Naive thymus-derived CD4-positive, alpha-beta T cell (primary cell): Measurements from ENCODE around the gene ZNF514. TPM values are rescaled to one million over a fixed set of nuclear protein-coding genes. Genes with fewer than 3 reads are reported as not detected.

ENCODE experiments used
- ATAC-seq: fragments of 150-1000 bp; cut with Tn5 transposase; 2 replicates; pipeline ENCODE4 v1.10.0; 2021; ENCODE audit warnings: mild to moderate bottlenecking, moderate library complexity
- CTCF ChIA-PET: fragments of 350-600 bp; sonication (Branson Sonifier 250); formaldehyde crosslinking; loops from one replicate; lab custom pipeline; 2021; ENCODE audit warnings: antibody characterized with exemption; lab: Charles Lee
- POLR2A ChIA-PET: fragments of 350-600 bp; sonication (Branson Sonifier 250); formaldehyde crosslinking; loops from one replicate; lab custom pipeline; 2021; ENCODE audit warnings: antibody characterized with exemption, inconsistent platforms; lab: Charles Lee
- DNase-seq, 9 donors: peaks; one replicate each; pipeline versions ENCODE4 v3.0.0 to v3.0.0-alpha.2; 2020 to 2022; ENCODE audit warnings: mixed read lengths in 1 of 9
- H3K27ac ChIP-seq: one replicate; pipeline ENCODE4 v1.7.0; 2013; ENCODE audit warnings: mild to moderate bottlenecking, low read depth, low read length, moderate library complexity
- H3K27me3 ChIP-seq, 2 donors: one replicate each; pipeline ENCODE4 v1.7.0; 2013; ENCODE audit warnings: low read length in 2 of 2, mild to moderate bottlenecking in 2 of 2, moderate library complexity in 2 of 2; ENCODE audit not compliant: control insufficient read depth in 2 of 2, insufficient read depth in 2 of 2
- H3K36me3 ChIP-seq, 3 experiments: 1 replicate in 2 of 3; 2 replicates in 1 of 3; pipeline ENCODE4 v1.7.0; 2013; ENCODE audit warnings: low read length in 3 of 3, mild to moderate bottlenecking in 3 of 3, moderate library complexity in 1 of 3; ENCODE audit not compliant: insufficient read depth in 3 of 3, control insufficient read depth in 2 of 3
- H3K4me1 ChIP-seq, 2 donors: one replicate each; pipeline ENCODE4 v1.7.0; 2013; ENCODE audit warnings: low read length in 2 of 2, mild to moderate bottlenecking in 2 of 2, moderate library complexity in 1 of 2; ENCODE audit not compliant: control insufficient read depth in 2 of 2, insufficient read depth in 2 of 2
- H3K4me3 ChIP-seq: 2 replicates; pipeline ENCODE4 v1.7.0; 2013; ENCODE audit warnings: mild to moderate bottlenecking, low read length
- H3K9me3 ChIP-seq, 3 experiments: 1 replicate in 2 of 3; 2 replicates in 1 of 3; pipeline ENCODE4 v1.7.0; 2013; ENCODE audit warnings: low read length in 3 of 3; ENCODE audit not compliant: control insufficient read depth in 2 of 3
- H3K27ac Mint-ChIP-seq, 9 donors: one replicate each; pipeline ENCODE4 v1.8.0; 2020 to 2022; ENCODE audit warnings: mixed read lengths in 9 of 9, mild to moderate bottlenecking in 8 of 9, moderate library complexity in 5 of 9, inconsistent platforms in 2 of 9
- H3K27me3 Mint-ChIP-seq, 5 donors: one replicate each; pipeline ENCODE4 v1.8.0; 2021 to 2022; ENCODE audit warnings: mixed read lengths in 5 of 5, mild to moderate bottlenecking in 1 of 5
- H3K36me3 Mint-ChIP-seq, 5 donors: one replicate each; pipeline ENCODE4 v1.8.0; 2020 to 2022; ENCODE audit warnings: mixed read lengths in 5 of 5, mild to moderate bottlenecking in 3 of 5, inconsistent platforms in 1 of 5
- H3K4me1 Mint-ChIP-seq, 7 donors: one replicate each; pipeline ENCODE4 v1.8.0; 2020 to 2022; ENCODE audit warnings: mixed read lengths in 7 of 7, mild to moderate bottlenecking in 3 of 7, inconsistent platforms in 1 of 7
- H3K4me3 Mint-ChIP-seq, 10 donors: one replicate each; pipeline ENCODE4 v1.8.0; 2020 to 2022; ENCODE audit warnings: mild to moderate bottlenecking in 10 of 10, mixed read lengths in 10 of 10, moderate library complexity in 6 of 10, inconsistent platforms in 2 of 10
- H3K9me3 Mint-ChIP-seq, 11 donors: one replicate each; pipeline ENCODE4 v1.8.0; 2020 to 2022; ENCODE audit warnings: mixed read lengths in 11 of 11, mild to moderate bottlenecking in 4 of 11, inconsistent platforms in 1 of 11, moderate library complexity in 1 of 11
- intact Hi-C, 2 donors: fragments of 100-400 bp; cut with micrococcal nuclease; formaldehyde crosslinking; loops; one replicate each; pipeline ENCODE4 v1.15.1; 2023
- polyA plus RNA-seq, 2 donors: library from polyadenylated mRNA; unstranded; fragments of 300-500 nt; fragmentation: Illumina TruSeq; gene quantifications; one replicate each; pipeline ENCODE4 v1.2.3, GENCODE V29; 2021
- total RNA-seq, 6 experiments: library from RNA in 5 of 6; stranded (reverse) in 5 of 6; gene quantifications; 1 replicate in 5 of 6; 2 replicates in 1 of 6; pipeline ENCODE4 v1.2.3 and lab custom pipeline; 2021 to 2026

ZNF514 gene
- total and polyA plus RNA-seq, 7 experiments from 2014 or later, result 6.6 to 39.9 (median 11.2) TPM

DNA sequence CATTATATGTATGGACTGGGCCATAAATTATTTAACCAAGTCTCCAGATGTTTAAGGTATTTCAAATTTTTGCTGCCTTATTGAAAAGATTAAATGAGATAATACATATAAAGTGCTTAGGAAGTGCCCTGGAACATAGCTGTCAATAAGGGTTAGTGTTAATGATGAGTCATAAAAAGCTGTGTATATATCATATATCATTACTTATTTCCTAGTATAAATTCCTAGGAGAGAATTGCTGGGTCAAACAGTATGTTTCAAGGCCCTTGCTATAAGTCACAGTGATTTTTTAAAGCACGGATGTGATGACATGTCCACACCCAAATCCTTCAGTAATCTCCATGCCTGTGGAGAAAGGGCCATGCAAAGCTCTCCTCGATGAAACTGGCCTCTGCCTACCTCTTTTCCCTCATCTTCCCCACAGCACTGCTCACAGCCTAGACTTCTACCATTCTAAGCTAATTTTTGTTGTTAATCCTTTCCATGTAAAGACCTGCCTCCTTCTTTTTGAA lies 14.4 kb upstream of the ZNF514 start:
- H3K36me3 Mint-ChIP-seq, result peaks cover 21 to 62% (median 50%) of the 10 kb centered on the region in 5 donors
- H3K9me3 Mint-ChIP-seq, result peaks cover 0 to 47% (median 10%) of the 10 kb centered on the region in 11 donors
- intact Hi-C loops, result no loop called here
- H3K27me3 ChIP-seq, result no peaks in the 10 kb centered on the region
- H3K4me3 Mint-ChIP-seq, result no peak overlapping the region
- H3K4me1 Mint-ChIP-seq, result peaks cover 4 to 18% (median 12%) of the 10 kb centered on the region in 7 donors
- no peak overlapping the region for H3K4me3 ChIP-seq
- H3K27me3 Mint-ChIP-seq, result no peaks in the 10 kb centered on the region
- no peaks in the 10 kb centered on the region for H3K4me1 ChIP-seq
- POLR2A ChIA-PET, result no interaction called here
- no peak overlapping the region for H3K27ac Mint-ChIP-seq
- no peak for DNase-seq
- no peak for ATAC-seq
- H3K9me3 ChIP-seq, result peaks cover 0 to 4% (median 0%) of the 10 kb centered on the region in 3 experiments
- CTCF ChIA-PET, result interaction anchor here (1.1 kb wide), 1 partner anchor 20 kb away, joined by 3 read pairs; no protein-coding TSS in a partner anchor
- peaks cover 0 to 26% (median 0%) of the 10 kb centered on the region in 3 experiments for H3K36me3 ChIP-seq
- no peak overlapping the region for H3K27ac ChIP-seq

DNA sequence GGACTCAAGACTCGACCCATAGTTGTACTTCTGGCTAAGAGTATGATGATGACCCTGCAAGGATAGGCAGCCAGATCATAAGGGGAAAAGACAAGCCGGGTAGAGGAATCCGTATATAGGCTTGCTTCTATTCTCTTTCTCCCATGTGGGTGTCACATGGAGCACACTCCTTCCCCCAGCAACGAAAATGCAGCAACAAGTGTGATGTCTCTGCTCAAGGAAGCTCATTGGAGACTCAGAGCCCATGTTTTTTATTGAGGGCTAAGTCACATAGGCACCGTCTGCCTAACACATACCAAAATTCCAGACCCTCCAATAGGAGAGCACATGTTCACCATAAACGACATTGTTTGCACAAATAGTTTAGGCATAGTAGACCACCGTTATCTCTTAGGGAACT lies 12.3 kb upstream of the ZNF514 start:
- POLR2A ChIA-PET, result no interaction called here
- Mint-ChIP-seq H3K4me1 (peaks cover 4 to 29% (median 17%) of the 10 kb centered on the region in 7 donors), H3K27me3 (no peaks in the 10 kb centered on the region), H3K36me3 (peaks cover 9 to 49% (median 35%) of the 10 kb centered on the region in 5 donors), H3K27ac (peak overlapping the region in 1 of 9 donors; percentile 7), H3K4me3 (no peak overlapping the region), H3K9me3 (peaks cover 0 to 29% (median 4%) of the 10 kb centered on the region in 11 donors)
- no peaks in the 10 kb centered on the region for H3K9me3 ChIP-seq
- ATAC-seq (no peak), DNase-seq (no peak)
- peaks cover 0 to 7% (median 0%) of the 10 kb centered on the region in 3 experiments for H3K36me3 ChIP-seq
- no peaks in the 10 kb centered on the region for H3K4me1 ChIP-seq
- H3K27ac ChIP-seq, result no peak overlapping the region
- intact Hi-C loops, result no loop called here
- no peak overlapping the region for H3K4me3 ChIP-seq
- no peaks in the 10 kb centered on the region for H3K27me3 ChIP-seq
- CTCF ChIA-PET, result no interaction called here

DNA sequence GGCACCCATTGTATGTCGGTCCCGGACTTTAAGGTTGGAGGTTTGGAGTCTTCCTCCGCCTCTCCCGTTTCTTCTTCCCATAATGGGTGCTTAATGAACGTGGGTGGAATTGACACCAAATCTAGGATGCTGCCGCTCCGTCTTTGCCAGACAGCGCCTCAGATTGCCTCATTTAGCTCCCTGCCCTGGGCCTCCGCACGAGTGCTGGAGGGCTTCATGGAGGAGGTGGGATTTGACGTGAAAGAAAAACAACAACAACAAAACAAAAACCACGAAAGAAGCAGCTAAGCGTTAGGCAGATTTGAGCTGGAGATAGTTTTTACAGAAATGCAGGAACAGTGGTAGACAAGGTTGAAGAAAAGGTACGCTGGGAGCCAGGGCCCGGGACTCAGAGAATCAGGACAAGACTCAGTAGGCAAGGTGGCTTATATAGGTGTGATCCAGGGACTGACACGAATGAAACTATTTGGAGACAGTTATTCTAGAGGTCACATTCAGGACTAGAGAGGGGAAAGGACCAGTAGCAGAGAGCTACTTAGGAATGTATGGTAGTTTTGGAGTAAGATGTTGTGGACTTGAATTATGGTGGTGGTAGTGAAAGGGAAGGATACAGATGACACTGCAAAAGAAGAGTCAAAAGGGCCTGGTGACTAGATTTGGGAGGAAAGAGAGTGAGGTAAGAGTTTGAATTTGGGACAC lies 6.6 kb upstream of the ZNF514 start:
- no peak for DNase-seq
- CTCF ChIA-PET, result interaction anchor here (1.3 to 2.1 kb wide), 3 partner anchors 51 to 236 kb away, joined by 4 to 12 read pairs (median 6); partner anchors contain the start of gene FAHD2A
- H3K36me3 Mint-ChIP-seq, result peaks cover 4 to 21% (median 14%) of the 10 kb centered on the region in 5 donors
- POLR2A ChIA-PET, result interaction anchor here (0.6 to 4.4 kb wide), 6 partner anchors 34 to 177 kb away, joined by 3 to 29 read pairs (median 6); partner anchors contain the start of genes MAL, MRPS5 and ZNF892
- no peaks in the 10 kb centered on the region for H3K27me3 ChIP-seq
- H3K9me3 Mint-ChIP-seq, result peaks cover 0 to 11% (median 4%) of the 10 kb centered on the region in 11 donors
- peak; percentile 5 for ATAC-seq
- peak overlapping the region; percentile 91 to 99 (median 96) for H3K27ac Mint-ChIP-seq
- H3K4me1 Mint-ChIP-seq, result peaks cover 23 to 55% (median 40%) of the 10 kb centered on the region in 7 donors
- peak overlapping the region; percentile 97 to 100 (median 99) for H3K4me3 Mint-ChIP-seq
- H3K4me3 ChIP-seq, result peak overlapping the region; percentile 91
- peaks cover 0 to 7% (median 0%) of the 10 kb centered on the region in 3 experiments for H3K36me3 ChIP-seq
- H3K4me1 ChIP-seq, result peaks cover 4 to 13% of the 10 kb centered on the region in 2 donors
- no peaks in the 10 kb centered on the region for H3K9me3 ChIP-seq
- no peaks in the 10 kb centered on the region for H3K27me3 Mint-ChIP-seq
- peak overlapping the region; percentile 82 for H3K27ac ChIP-seq
- intact Hi-C loops, result no loop called here

DNA sequence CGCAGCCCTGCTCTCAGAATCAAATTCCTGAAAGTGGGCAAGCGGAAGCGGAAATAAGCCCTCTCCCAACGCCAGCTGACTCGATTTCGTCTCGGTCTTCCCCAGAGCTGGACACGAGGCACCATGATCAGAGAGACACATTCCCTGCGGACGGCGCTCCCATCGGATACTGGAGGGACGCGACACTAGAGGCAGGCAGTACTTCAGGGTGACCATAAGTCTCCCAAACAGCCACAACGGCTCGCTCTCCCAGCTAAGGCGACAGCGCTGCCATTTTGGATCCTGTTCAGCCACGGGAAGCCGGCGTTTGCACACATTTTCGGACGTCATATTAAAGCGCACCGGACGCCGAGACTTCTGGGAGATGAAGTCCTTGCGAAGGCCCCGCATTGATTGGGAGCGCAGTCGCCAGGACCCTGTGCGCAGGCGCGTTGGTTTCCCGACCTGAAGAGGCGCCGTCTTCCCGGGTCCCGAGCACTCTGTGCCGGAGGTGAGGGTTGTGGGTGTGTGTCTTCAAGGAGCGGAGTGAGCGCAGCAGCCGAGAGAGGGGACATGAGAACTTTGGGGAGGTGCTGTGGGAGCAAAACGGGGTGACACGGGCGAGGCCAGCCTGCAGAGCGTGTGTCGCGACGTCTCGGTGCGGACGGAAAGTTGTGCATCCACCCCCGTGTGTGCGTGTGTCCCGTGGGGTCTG lies 5.9 kb upstream of the ZNF514 start, which contains the start of gene ZNF2:
TSS of gene ZNF2 (plus strand) at position 439 of the 694 bp plus-strand sequence. CDS start 10,418 bp downstream, outside the sequence.
- H3K27ac Mint-ChIP-seq, result peak within 1 kb of the TSS; percentile 91 to 99 (median 96)
- peaks cover 0 to 7% (median 0%) of the 10 kb centered on the region in 3 experiments for H3K36me3 ChIP-seq
- no peaks in the 10 kb centered on the region for H3K9me3 ChIP-seq
- H3K4me3 Mint-ChIP-seq, result peak within 1 kb of the TSS; percentile 97 to 100 (median 99)
- ATAC-seq (peak; percentile 97), DNase-seq (peak; percentile 92 to 98 (median 96))
- H3K36me3 Mint-ChIP-seq, result peaks cover 4 to 18% (median 13%) of the 10 kb centered on the region in 5 donors
- intact Hi-C loops, result loop anchor here (1.0 kb wide), 8 partner anchors 42 to 237 kb away; partner anchors contain the start of genes FAHD2A (in 2 of the 2) and ZNF892 (in 2 of the 2)
- peak within 1 kb of the TSS; percentile 82 for H3K27ac ChIP-seq
- H3K27me3 Mint-ChIP-seq, result no peaks in the 10 kb centered on the region
- H3K4me1 ChIP-seq, result peaks cover 4 to 13% of the 10 kb centered on the region in 2 donors
- peaks cover 0 to 8% (median 2%) of the 10 kb centered on the region in 11 donors for H3K9me3 Mint-ChIP-seq
- H3K4me3 ChIP-seq, result peak within 1 kb of the TSS; percentile 91
- peaks cover 23 to 54% (median 40%) of the 10 kb centered on the region in 7 donors for H3K4me1 Mint-ChIP-seq
- no peaks in the 10 kb centered on the region for H3K27me3 ChIP-seq
- CTCF ChIA-PET, result interaction anchor here (0.6 to 2.1 kb wide), 5 partner anchors 43 to 237 kb away, joined by 3 to 12 read pairs (median 6); partner anchors contain the start of genes FAHD2A and MRPS5
- POLR2A ChIA-PET, result interaction anchor here (0.7 to 4.4 kb wide), 7 partner anchors 41 to 176 kb away, joined by 3 to 29 read pairs (median 6); partner anchors contain the start of genes MAL, MRPS5 and ZNF892

DNA sequence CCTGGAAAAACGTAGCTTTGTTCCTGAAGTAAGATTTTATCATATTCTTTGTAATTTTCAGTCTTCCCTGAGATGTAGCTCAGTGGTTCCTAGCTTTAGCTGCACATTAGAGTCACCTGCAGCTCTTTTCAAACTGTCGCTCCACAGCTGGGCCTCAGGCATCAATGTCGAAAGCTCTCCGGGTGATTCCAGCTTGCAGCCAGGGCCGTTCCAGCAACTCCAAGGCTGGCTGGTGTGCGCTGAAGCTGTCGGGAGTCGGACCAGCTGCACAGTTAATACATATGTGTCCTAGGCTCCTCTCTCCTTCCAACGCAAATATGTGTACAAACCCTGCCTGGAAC lies 5.4 kb upstream of the ZNF514 start:
- H3K36me3 ChIP-seq, result peaks cover 0 to 7% (median 0%) of the 10 kb centered on the region in 3 experiments
- POLR2A ChIA-PET, result interaction anchor here (0.8 to 4.4 kb wide), 5 partner anchors 43 to 141 kb away, joined by 5 to 29 read pairs (median 9); partner anchors contain the start of genes MAL and MRPS5
- no peak for DNase-seq
- H3K36me3 Mint-ChIP-seq, result peaks cover 4 to 14% (median 8%) of the 10 kb centered on the region in 5 donors
- peaks cover 4 to 16% of the 10 kb centered on the region in 2 donors for H3K4me1 ChIP-seq
- CTCF ChIA-PET, result interaction anchor here (0.6 to 2.1 kb wide), 5 partner anchors 43 to 238 kb away, joined by 3 to 12 read pairs (median 6); partner anchors contain the start of genes FAHD2A and MRPS5
- no peaks in the 10 kb centered on the region for H3K27me3 Mint-ChIP-seq
- intact Hi-C loops, result loop anchor here (1.0 kb wide), 8 partner anchors 42 to 237 kb away; partner anchors contain the start of genes FAHD2A (in 2 of the 2) and ZNF892 (in 2 of the 2)
- H3K9me3 ChIP-seq, result no peaks in the 10 kb centered on the region
- H3K4me1 Mint-ChIP-seq, result peaks cover 23 to 52% (median 46%) of the 10 kb centered on the region in 7 donors
- H3K4me3 Mint-ChIP-seq, result peak overlapping the region; percentile 97 to 100 (median 99)
- ATAC-seq, result peak; percentile 13
- H3K27me3 ChIP-seq, result no peaks in the 10 kb centered on the region
- H3K4me3 ChIP-seq, result peak overlapping the region; percentile 91
- H3K27ac Mint-ChIP-seq, result peak overlapping the region; percentile 91 to 99 (median 96)
- H3K9me3 Mint-ChIP-seq, result peaks cover 0 to 7% (median 1%) of the 10 kb centered on the region in 11 donors
- peak overlapping the region; percentile 82 for H3K27ac ChIP-seq
